ENCODE results near the gene CALN1. TPM values are rescaled to one million over a fixed set of nuclear protein-coding genes. Genes with fewer than 3 reads are reported as not detected.

The CALN1 gene
- total and polyA plus RNA-seq, 2 experiments from 2014 or later, result 7.6 to 14.5 TPM

DNA sequence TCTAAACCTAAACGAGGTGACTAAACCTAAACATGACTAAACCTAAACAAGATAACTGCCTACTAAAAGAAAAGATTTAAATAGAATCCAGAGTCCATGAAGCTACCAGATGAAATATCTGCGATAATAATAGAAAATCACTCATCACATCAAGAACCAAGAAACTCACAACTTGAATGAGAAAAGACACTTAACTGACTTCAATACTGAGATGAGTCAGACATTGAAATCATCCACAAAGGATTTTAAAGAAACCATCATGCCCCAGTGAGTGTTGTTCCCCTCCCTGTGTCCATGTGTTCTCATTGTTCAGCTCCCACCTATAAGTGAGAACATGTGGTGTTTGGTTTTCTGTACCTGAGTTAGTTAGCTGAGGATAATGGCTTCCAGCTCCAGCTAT, 416.0 kb downstream of the CALN1 start:
- Histone ChIP-seq H3K27me3 (ENCODE audit: insufficient read depth) (no peaks in the 10 kb centered on the region), H3K79me2 (replicated peaks; ENCODE audit: insufficient read depth) (no peaks in the 10 kb centered on the region), H2AFZ (no peak overlapping the region), H3K27ac (ENCODE audit: low read depth) (no peak overlapping the region), H3K4me1 (ENCODE audit: insufficient read depth) (no peaks in the 10 kb centered on the region), H3K36me3 (ENCODE audit: insufficient read depth) (no peaks in the 10 kb centered on the region), H3K9me2 (ENCODE audit: insufficient read depth) (no peaks in the 10 kb centered on the region), H4K20me1 (replicated peaks; ENCODE audit: insufficient read depth) (no peaks in the 10 kb centered on the region), H3K4me2 (no peak overlapping the region), H3K4me3 (no peak overlapping the region), H3F3A (replicated peaks; ENCODE audit: low read depth) (no peaks in the 10 kb centered on the region)
- Mint-ChIP-seq H3K36me3 (ENCODE audit: low read depth) (no peaks in the 10 kb centered on the region; the same call in 2 of the 3 replicates), H3K27me3 (ENCODE audit: insufficient read depth, low read depth, poor library complexity) (peaks cover 3% of the 10 kb centered on the region), H3K27ac (no peak overlapping the region), H3K4me3 (no peak overlapping the region), H3K9me3 (no peaks in the 10 kb centered on the region; the same call in 2 of the 3 replicates), H3K4me1 (no peaks in the 10 kb centered on the region)
- DNase-seq (ENCODE audit: low spot score), result no peak
- TF ChIP-seq ZNF114 (CRISPR knock-in tag; IDR thresholded peaks at IDR 0.05), result no peak
- TF ChIP-seq ZNF331 (CRISPR knock-in tag; IDR thresholded peaks at IDR 0.05; ENCODE audit: low read depth), result no peak
- no peak for TF ChIP-seq EZH2 (IDR thresholded peaks at IDR 0.05; ENCODE audit: low read depth, unreplicated experiment)
- TF ChIP-seq, protein P1, sequence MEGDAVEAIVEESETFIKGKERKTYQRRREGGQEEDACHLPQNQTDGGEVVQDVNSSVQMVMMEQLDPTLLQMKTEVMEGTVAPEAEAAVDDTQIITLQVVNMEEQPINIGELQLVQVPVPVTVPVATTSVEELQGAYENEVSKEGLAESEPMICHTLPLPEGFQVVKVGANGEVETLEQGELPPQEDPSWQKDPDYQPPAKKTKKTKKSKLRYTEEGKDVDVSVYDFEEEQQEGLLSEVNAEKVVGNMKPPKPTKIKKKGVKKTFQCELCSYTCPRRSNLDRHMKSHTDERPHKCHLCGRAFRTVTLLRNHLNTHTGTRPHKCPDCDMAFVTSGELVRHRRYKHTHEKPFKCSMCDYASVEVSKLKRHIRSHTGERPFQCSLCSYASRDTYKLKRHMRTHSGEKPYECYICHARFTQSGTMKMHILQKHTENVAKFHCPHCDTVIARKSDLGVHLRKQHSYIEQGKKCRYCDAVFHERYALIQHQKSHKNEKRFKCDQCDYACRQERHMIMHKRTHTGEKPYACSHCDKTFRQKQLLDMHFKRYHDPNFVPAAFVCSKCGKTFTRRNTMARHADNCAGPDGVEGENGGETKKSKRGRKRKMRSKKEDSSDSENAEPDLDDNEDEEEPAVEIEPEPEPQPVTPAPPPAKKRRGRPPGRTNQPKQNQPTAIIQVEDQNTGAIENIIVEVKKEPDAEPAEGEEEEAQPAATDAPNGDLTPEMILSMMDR (conservative IDR thresholded peaks at IDR 0.05; ENCODE audit: low read depth in 2 of 2), result no peak
- TF ChIP-seq, protein P2, sequence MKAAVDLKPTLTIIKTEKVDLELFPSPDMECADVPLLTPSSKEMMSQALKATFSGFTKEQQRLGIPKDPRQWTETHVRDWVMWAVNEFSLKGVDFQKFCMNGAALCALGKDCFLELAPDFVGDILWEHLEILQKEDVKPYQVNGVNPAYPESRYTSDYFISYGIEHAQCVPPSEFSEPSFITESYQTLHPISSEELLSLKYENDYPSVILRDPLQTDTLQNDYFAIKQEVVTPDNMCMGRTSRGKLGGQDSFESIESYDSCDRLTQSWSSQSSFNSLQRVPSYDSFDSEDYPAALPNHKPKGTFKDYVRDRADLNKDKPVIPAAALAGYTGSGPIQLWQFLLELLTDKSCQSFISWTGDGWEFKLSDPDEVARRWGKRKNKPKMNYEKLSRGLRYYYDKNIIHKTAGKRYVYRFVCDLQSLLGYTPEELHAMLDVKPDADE (IDR thresholded peaks at IDR 0.05), result no peak
- no peak for TF ChIP-seq STAT1 (IDR thresholded peaks at IDR 0.05; ENCODE audit: unreplicated experiment)
- no peak for ATAC-seq

DNA sequence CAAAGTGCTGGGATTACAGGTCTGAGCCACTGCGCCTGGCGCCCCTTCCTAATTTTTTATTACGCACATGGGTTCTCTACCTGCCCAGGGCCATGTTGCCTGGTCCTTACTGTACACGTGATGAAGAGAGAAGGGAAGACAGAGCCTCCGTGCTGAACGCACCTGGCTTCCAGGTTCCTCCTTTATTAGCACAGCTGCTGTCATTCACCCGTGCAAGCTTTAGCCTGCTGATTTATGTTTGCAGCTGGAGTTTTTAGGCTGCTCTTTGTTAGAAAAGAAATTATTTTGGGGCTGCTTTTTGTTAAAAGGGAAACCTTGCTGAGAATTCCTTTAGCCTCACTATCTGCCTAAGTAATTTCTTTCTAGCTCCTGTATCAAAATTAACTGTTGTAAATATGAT, 417.0 kb downstream of the CALN1 start:
- no peak overlapping the region for H3K27ac Mint-ChIP-seq
- no peaks in the 10 kb centered on the region for H3K79me2 ChIP-seq (replicated peaks; ENCODE audit: insufficient read depth)
- peaks cover 3% of the 10 kb centered on the region for H3K27me3 Mint-ChIP-seq (ENCODE audit: insufficient read depth, low read depth, poor library complexity)
- no peak overlapping the region for H3K4me3 Mint-ChIP-seq
- H3K4me1 Mint-ChIP-seq, result no peaks in the 10 kb centered on the region
- no peaks in the 10 kb centered on the region for H3K36me3 ChIP-seq (ENCODE audit: insufficient read depth)
- H3K36me3 Mint-ChIP-seq (ENCODE audit: low read depth), result no peaks in the 10 kb centered on the region; the same call in 2 of the 3 replicates
- H3K4me3 ChIP-seq, result no peak overlapping the region
- no peaks in the 10 kb centered on the region for H3K9me2 ChIP-seq (ENCODE audit: insufficient read depth)
- no peak overlapping the region for H2AFZ ChIP-seq
- ATAC-seq (no peak), DNase-seq (ENCODE audit: low spot score) (no peak)
- H4K20me1 ChIP-seq (replicated peaks; ENCODE audit: insufficient read depth), result no peaks in the 10 kb centered on the region
- H3K4me2 ChIP-seq, result no peak overlapping the region
- H3K4me1 ChIP-seq (ENCODE audit: insufficient read depth), result no peaks in the 10 kb centered on the region
- H3K9me3 Mint-ChIP-seq, result no peaks in the 10 kb centered on the region; the same call in 2 of the 3 replicates
- H3K27ac ChIP-seq (ENCODE audit: low read depth), result no peak overlapping the region; the same call in 1 of the 2 replicates
- no peaks in the 10 kb centered on the region for H3K27me3 ChIP-seq (ENCODE audit: insufficient read depth)
- H3F3A ChIP-seq (replicated peaks; ENCODE audit: low read depth), result no peaks in the 10 kb centered on the region
- TF ChIP-seq, protein P3, sequence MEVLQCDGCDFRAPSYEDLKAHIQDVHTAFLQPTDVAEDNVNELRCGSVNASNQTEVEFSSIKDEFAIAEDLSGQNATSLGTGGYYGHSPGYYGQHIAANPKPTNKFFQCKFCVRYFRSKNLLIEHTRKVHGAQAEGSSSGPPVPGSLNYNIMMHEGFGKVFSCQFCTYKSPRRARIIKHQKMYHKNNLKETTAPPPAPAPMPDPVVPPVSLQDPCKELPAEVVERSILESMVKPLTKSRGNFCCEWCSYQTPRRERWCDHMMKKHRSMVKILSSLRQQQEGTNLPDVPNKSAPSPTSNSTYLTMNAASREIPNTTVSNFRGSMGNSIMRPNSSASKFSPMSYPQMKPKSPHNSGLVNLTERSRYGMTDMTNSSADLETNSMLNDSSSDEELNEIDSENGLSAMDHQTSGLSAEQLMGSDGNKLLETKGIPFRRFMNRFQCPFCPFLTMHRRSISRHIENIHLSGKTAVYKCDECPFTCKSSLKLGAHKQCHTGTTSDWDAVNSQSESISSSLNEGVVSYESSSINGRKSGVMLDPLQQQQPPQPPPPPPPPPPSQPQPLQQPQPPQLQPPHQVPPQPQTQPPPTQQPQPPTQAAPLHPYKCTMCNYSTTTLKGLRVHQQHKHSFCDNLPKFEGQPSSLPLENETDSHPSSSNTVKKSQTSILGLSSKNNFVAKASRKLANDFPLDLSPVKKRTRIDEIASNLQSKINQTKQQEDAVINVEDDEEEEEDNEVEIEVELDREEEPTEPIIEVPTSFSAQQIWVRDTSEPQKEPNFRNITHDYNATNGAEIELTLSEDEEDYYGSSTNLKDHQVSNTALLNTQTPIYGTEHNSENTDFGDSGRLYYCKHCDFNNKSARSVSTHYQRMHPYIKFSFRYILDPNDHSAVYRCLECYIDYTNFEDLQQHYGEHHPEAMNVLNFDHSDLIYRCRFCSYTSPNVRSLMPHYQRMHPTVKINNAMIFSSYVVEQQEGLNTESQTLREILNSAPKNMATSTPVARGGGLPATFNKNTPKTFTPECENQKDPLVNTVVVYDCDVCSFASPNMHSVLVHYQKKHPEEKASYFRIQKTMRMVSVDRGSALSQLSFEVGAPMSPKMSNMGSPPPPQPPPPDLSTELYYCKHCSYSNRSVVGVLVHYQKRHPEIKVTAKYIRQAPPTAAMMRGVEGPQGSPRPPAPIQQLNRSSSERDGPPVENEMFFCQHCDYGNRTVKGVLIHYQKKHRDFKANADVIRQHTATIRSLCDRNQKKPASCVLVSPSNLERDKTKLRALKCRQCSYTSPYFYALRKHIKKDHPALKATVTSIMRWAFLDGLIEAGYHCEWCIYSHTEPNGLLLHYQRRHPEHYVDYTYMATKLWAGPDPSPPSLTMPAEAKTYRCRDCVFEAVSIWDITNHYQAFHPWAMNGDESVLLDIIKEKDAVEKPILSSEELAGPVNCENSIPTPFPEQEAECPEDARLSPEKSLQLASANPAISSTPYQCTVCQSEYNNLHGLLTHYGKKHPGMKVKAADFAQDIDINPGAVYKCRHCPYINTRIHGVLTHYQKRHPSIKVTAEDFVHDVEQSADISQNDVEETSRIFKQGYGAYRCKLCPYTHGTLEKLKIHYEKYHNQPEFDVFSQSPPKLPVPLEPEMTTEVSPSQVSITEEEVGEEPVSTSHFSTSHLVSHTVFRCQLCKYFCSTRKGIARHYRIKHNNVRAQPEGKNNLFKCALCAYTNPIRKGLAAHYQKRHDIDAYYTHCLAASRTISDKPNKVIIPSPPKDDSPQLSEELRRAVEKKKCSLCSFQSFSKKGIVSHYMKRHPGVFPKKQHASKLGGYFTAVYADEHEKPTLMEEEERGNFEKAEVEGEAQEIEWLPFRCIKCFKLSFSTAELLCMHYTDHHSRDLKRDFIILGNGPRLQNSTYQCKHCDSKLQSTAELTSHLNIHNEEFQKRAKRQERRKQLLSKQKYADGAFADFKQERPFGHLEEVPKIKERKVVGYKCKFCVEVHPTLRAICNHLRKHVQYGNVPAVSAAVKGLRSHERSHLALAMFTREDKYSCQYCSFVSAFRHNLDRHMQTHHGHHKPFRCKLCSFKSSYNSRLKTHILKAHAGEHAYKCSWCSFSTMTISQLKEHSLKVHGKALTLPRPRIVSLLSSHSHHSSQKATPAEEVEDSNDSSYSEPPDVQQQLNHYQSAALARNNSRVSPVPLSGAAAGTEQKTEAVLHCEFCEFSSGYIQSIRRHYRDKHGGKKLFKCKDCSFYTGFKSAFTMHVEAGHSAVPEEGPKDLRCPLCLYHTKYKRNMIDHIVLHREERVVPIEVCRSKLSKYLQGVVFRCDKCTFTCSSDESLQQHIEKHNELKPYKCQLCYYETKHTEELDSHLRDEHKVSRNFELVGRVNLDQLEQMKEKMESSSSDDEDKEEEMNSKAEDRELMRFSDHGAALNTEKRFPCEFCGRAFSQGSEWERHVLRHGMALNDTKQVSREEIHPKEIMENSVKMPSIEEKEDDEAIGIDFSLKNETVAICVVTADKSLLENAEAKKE (CRISPR knock-in tag; IDR thresholded peaks at IDR 0.05), result no peak
- TF ChIP-seq EZH2phosphoT487 (IDR thresholded peaks at IDR 0.05; ENCODE audit: unreplicated experiment) (no peak), ZNF331 (CRISPR knock-in tag; IDR thresholded peaks at IDR 0.05; ENCODE audit: low read depth) (no peak), EZH2 (IDR thresholded peaks at IDR 0.05; ENCODE audit: low read depth, unreplicated experiment) (no peak)
- TF ChIP-seq, protein P2 (IDR thresholded peaks at IDR 0.05), result no peak

All from GM23338 (cell line).